HepG2 (cell line): ENCODE results near the gene GSTM1.
"Not testable (repeated sequence)": the region's sequence is repeated elsewhere in the genome, so short reads cannot be mapped to it uniquely, and the experiment has no call there.

Experiments
- AGO2 ChIP-seq: fragments of 200-400 bp; formaldehyde crosslinking; optimal IDR thresholded peaks from 2 replicates; pipeline ENCODE3; 2017; ENCODE audit warnings: mild to moderate bottlenecking, low read depth, low read length, moderate library complexity
- CTCF ChIP-seq: sonication (generic); formaldehyde crosslinking; IDR thresholded peaks from 2 replicates; pipeline ENCODE4 v1.5.0; 2020; ENCODE audit warnings: mild to moderate bottlenecking, missing genetic modification reagents, moderate library complexity
- JUNB ChIP-seq: sonication (generic); formaldehyde crosslinking; IDR thresholded peaks from 2 replicates; pipeline ENCODE4 v1.8.0; 2022; ENCODE audit warnings: missing genetic modification reagents, mild to moderate bottlenecking, borderline replicate concordance
- PHB2 ChIP-seq: fragments of 450-650 bp; IDR thresholded peaks from 2 replicates; pipeline ENCODE4 v1.6.1; 2018; ENCODE audit not compliant: partially characterized antibody
- TP53 ChIP-seq: sonication (generic); formaldehyde crosslinking; conservative IDR thresholded peaks from 2 replicates; pipeline ENCODE4 v1.4.0; 2020; ENCODE audit warnings: missing genetic modification reagents
- ZFP1 ChIP-seq: IDR thresholded peaks from 2 replicates; pipeline ENCODE4 v1.6.1; 2016

- not testable (repeated sequence) for TF ChIP-seq AGO2; CTCF; JUNB; TP53 (CRISPR knock-in tag); ZFP1 (CRISPR knock-in tag); PHB2
Measured at GRCh38 chr1:109660691-109661026, 27.0 kb upstream of the GSTM1 start.
